GM12878 (cell line): ENCODE data around the gene UTP14C. TPM values are rescaled to one million over a fixed set of nuclear protein-coding genes. Genes with fewer than 3 reads are reported as not detected.

Source experiments
- ATAC-seq: fragments of 200-7000 bp; cut with Tn5 transposase; 3 replicates; pipeline ENCODE4 v1.9.1; 2020; ENCODE audit warnings: mild to moderate bottlenecking, moderate library complexity
- BruUV-seq: library from RNA; stranded (reverse); fragments of 400-500 nt; replicated peaks from 2 replicates; lab custom pipeline; 2021; lab: Mats Ljungman, UMichigan
- CTCF ChIA-PET: fragments of 300-600 bp; sonication (Branson Sonifier 250); formaldehyde crosslinking; extraction: SDS; loops from one replicate; lab custom pipeline; 2021; ENCODE audit warnings: inconsistent platforms; lab: Yijun Ruan, JAX
- POLR2A ChIA-PET: fragments of 350-600 bp; formaldehyde crosslinking; extraction: SDS; loops from one replicate; lab custom pipeline; 2021; ENCODE audit warnings: inconsistent platforms; lab: Charles Lee
- RAD21 ChIA-PET: fragments of 300-600 bp; sonication (Branson Sonifier 250); formaldehyde crosslinking; loops from one replicate; lab custom pipeline; 2023; ENCODE audit warnings: antibody characterized with exemption; ENCODE audit not compliant: unreplicated experiment; lab: Charles Lee
- SMC1A ChIA-PET: fragments of 300-600 bp; sonication (Branson Sonifier 250); formaldehyde crosslinking; loops from one replicate; lab custom pipeline; 2023; ENCODE audit not compliant: unreplicated experiment, uncharacterized antibody; lab: Charles Lee
- DNase-seq: peaks from one replicate; pipeline ENCODE4 v3.0.0-alpha.2; 2011; ENCODE audit warnings: low read depth, low spot score
- FAIRE-seq: peaks from 3 replicates; lab custom pipeline; 2011; peaks lifted over from hg19 to GRCh38; lab: Jason Lieb, UNC
- H2AFZ ChIP-seq: 2 replicates; pipeline ENCODE4 v1.6.0; 2011; ENCODE audit warnings: low read depth, low read length, control low read depth; ENCODE audit not compliant: control insufficient read depth
- H3K27ac ChIP-seq: 2 replicates; pipeline ENCODE4 v1.5.1; 2011; ENCODE audit warnings: control low read depth; ENCODE audit not compliant: control insufficient read depth, insufficient read depth
- H3K27me3 ChIP-seq, 2 experiments: replicated peaks in 1 of 2; 2 replicates each; pipeline versions ENCODE4 v1.6.0 to v1.6.1; 2011; ENCODE audit warnings: low read length in 1 of 2; ENCODE audit not compliant: control insufficient read depth in 2 of 2, insufficient read depth in 2 of 2
- H3K36me3 ChIP-seq, 2 experiments: 2 replicates each; pipeline ENCODE4 v1.5.1; 2011; ENCODE audit warnings: low read length in 1 of 2; ENCODE audit not compliant: control insufficient read depth in 2 of 2, insufficient read depth in 2 of 2
- H3K4me1 ChIP-seq: 2 replicates; pipeline ENCODE4 v1.6.1; 2011; ENCODE audit warnings: mild to moderate bottlenecking, low read length, moderate library complexity, mixed read lengths; ENCODE audit not compliant: control insufficient read depth, insufficient read depth
- H3K4me2 ChIP-seq: 2 replicates; pipeline ENCODE4 v1.6.0; 2011; ENCODE audit warnings: control low read depth; ENCODE audit not compliant: control insufficient read depth, insufficient read depth
- H3K4me3 ChIP-seq: fragments of 200-600 bp; sonication (generic); 2 replicates; pipeline ENCODE4 v1.5.1; 2016
- H3K79me2 ChIP-seq: 2 replicates; pipeline ENCODE4 v1.6.0; 2011; ENCODE audit warnings: low read length; ENCODE audit not compliant: control insufficient read depth, insufficient read depth
- H3K9ac ChIP-seq: 2 replicates; pipeline ENCODE4 v1.8.0; 2011; ENCODE audit warnings: low read length, control low read depth, mixed read lengths; ENCODE audit not compliant: control insufficient read depth, insufficient read depth
- H3K9me3 ChIP-seq: replicated peaks from 3 replicates; pipeline ENCODE4 v1.5.1; 2011; ENCODE audit warnings: mild to moderate bottlenecking, low read length; ENCODE audit not compliant: control insufficient read depth, insufficient read depth
- H4K20me1 ChIP-seq: 2 replicates; pipeline ENCODE4 v1.6.0; 2011; ENCODE audit not compliant: control insufficient read depth, insufficient read depth
- IKZF2 ChIP-seq, 2 experiments: fragments of 450-650 bp; IDR thresholded peaks; 2 replicates each; pipeline ENCODE4 v1.6.1; 2017; ENCODE audit warnings: mild to moderate bottlenecking in 2 of 2, moderate library complexity in 2 of 2
- LARP7 ChIP-seq: fragments of 450-650 bp; IDR thresholded peaks from 2 replicates; pipeline ENCODE4 v1.6.1; 2017; ENCODE audit warnings: mild to moderate bottlenecking
- NR2C1 ChIP-seq: fragments of 450-650 bp; IDR thresholded peaks from 2 replicates; pipeline ENCODE4 v1.6.1; 2017; ENCODE audit warnings: antibody characterized with exemption, mild to moderate bottlenecking, moderate library complexity
- NR2F1 ChIP-seq: fragments of 450-650 bp; conservative IDR thresholded peaks from 2 replicates; pipeline ENCODE4 v1.6.1; 2017; ENCODE audit warnings: mild to moderate bottlenecking
- PAX5 ChIP-seq: IDR thresholded peaks from 2 replicates; pipeline ENCODE4 v1.6.1; 2011; ENCODE audit warnings: low read depth, low read length, borderline replicate concordance
- WGBS: methylation state at CpG from one replicate; pipeline ENCODE4 v1.1.6; 2016; ENCODE audit warnings: low lambda C conversion rate; ENCODE audit not compliant: insufficient replicate concordance, insufficient coverage; ENCODE audit errors: missing lambda C conversion rate; 5-methylcytosine and 5-hydroxymethylcytosine counted together
- in situ Hi-C: fragments of 300-500 bp; cut with MboI; formaldehyde crosslinking; loops from 9 replicates; pipeline ENCODE4 v1.14.3; 2018; ENCODE audit warnings: mixed read lengths
- intact Hi-C: fragments of 100-400 bp; cut with micrococcal nuclease; formaldehyde crosslinking; loops from one replicate; pipeline ENCODE4 v1.14.2; 2022; ENCODE audit not compliant: unreplicated experiment
- polyA plus RNA-seq, 11 experiments: library from polyadenylated mRNA; depleted of rRNA in 4 of 11; unstranded in 6 of 11; stranded (reverse) in 5 of 11; fragments of >200 nt; fragmentation: Nextera tagmentation in 4 of 11; fragmentation: Illumina TruSeq in 1 of 11; extraction: Ambion mirVana in 4 of 11; extraction: Trizol in 1 of 11; gene quantifications; 1 replicate in 1 of 11; 2 replicates in 10 of 11; pipeline versions ENCODE4 v1.2.1 to v1.2.3, GENCODE V29; 2011 to 2016; ENCODE audit warnings: inconsistent platforms in 2 of 11, missing spikeins in 2 of 11, low read depth in 1 of 11
- total RNA-seq, 4 experiments: library from RNA; depleted of rRNA in 3 of 4; stranded (reverse); fragments of >200 nt in 3 of 4; fragmentation: Illumina TruSeq in 1 of 4; extraction: Trizol in 1 of 4; gene quantifications; 2 replicates each; pipeline versions ENCODE4 v1.2.1 to v1.2.3, GENCODE V29; 2013 to 2021
- TF ChIP-seq, protein P1 (sequence below): fragments of 450-650 bp; IDR thresholded peaks from 2 replicates; pipeline ENCODE4 v1.6.1; 2018; ENCODE audit warnings: borderline replicate concordance, mild to moderate bottlenecking; ENCODE audit not compliant: partially characterized antibody
- TF ChIP-seq, protein P2 (sequence below): fragments of 450-650 bp; IDR thresholded peaks from 2 replicates; pipeline ENCODE4 v1.6.1; 2016; ENCODE audit warnings: mild to moderate bottlenecking
- TF ChIP-seq, protein P3 (sequence below): IDR thresholded peaks from 2 replicates; pipeline ENCODE4 v1.6.1; 2011; ENCODE audit warnings: borderline replicate concordance, low read depth, mild to moderate bottlenecking, moderate library complexity, low read length; ENCODE audit not compliant: insufficient read depth, poor library complexity, severe bottlenecking

UTP14C gene
- total and polyA plus RNA-seq, 10 of the 15 experiments (the other 5 are each of a cell fraction or from before 2014, with no cell fraction given): 3.4 to 11.2 (median 6.0) TPM

DNA sequence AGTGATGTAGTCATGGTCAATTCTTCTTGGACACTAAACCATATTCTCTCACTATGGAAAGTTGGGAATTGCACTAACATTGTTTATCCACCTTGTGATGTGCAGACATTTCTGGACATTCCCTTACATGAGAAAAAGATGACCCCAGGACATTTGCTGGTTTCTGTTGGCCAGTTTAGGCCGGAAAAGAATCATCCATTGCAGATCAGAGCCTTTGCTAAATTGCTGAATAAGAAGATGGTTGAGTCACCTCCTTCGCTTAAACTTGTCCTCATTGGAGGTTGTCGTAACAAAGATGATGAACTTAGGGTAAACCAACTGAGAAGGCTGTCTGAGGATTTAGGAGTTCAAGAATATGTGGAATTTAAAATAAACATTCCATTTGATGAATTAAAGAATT lies at the start of gene UTP14C (continued):
- TF ChIP-seq, protein P1, sequence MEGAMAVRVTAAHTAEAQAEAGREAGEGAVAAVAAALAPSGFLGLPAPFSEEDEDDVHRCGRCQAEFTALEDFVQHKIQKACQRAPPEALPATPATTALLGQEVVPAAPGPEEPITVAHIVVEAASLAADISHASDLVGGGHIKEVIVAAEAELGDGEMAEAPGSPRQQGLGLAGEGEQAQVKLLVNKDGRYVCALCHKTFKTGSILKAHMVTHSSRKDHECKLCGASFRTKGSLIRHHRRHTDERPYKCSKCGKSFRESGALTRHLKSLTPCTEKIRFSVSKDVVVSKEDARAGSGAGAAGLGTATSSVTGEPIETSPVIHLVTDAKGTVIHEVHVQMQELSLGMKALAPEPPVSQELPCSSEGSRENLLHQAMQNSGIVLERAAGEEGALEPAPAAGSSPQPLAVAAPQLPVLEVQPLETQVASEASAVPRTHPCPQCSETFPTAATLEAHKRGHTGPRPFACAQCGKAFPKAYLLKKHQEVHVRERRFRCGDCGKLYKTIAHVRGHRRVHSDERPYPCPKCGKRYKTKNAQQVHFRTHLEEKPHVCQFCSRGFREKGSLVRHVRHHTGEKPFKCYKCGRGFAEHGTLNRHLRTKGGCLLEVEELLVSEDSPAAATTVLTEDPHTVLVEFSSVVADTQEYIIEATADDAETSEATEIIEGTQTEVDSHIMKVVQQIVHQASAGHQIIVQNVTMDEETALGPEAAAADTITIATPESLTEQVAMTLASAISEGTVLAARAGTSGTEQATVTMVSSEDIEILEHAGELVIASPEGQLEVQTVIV: no peak
- TF ChIP-seq, protein P2, sequence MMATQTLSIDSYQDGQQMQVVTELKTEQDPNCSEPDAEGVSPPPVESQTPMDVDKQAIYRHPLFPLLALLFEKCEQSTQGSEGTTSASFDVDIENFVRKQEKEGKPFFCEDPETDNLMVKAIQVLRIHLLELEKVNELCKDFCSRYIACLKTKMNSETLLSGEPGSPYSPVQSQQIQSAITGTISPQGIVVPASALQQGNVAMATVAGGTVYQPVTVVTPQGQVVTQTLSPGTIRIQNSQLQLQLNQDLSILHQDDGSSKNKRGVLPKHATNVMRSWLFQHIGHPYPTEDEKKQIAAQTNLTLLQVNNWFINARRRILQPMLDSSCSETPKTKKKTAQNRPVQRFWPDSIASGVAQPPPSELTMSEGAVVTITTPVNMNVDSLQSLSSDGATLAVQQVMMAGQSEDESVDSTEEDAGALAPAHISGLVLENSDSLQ: no peak
- TF ChIP-seq NR2F1 (no peak), PAX5 (no peak)

DNA sequence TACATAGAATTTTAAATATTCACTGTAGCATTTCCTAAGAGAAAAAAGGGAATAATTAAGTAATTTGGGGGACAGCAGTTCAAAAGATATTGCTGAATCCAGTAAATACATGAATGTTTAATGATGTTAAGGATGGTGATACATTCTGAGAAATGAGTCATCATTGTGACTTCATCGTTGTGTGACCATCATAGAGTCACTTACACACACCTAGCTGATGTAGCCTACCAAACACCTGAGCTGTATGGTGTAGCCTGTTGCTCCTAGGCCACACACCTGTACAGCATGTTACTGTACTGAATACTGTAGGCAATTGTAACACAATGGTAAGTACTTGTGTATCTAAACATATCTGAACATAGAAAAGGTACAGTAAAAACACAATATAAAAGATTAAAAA lies 48.1 kb upstream of the UTP14C start:
- Histone ChIP-seq H4K20me1 (no peaks in the 10 kb centered on the region), H3K9me3 (no peaks in the 10 kb centered on the region), H3K36me3 (no peaks in the 10 kb centered on the region), H3K27ac (no peak overlapping the region), H2AFZ (no peak overlapping the region), H3K4me1 (no peaks in the 10 kb centered on the region), H3K4me2 (no peak overlapping the region), H3K27me3 (no peaks in the 10 kb centered on the region; a peak in 1 of 4 replicates), H3K4me3 (no peak overlapping the region), H3K79me2 (no peaks in the 10 kb centered on the region), H3K9ac (no peak overlapping the region)
- in situ Hi-C loops (no loop called here), intact Hi-C loops (no loop called here)
- CTCF ChIA-PET: interaction anchor here (0.6 to 1.1 kb wide), 2 partner anchors 25 to 63 kb away, joined by 3 to 4 read pairs; no protein-coding TSS in a partner anchor
- no peak for TF ChIP-seq IKZF2 (IDR thresholded peaks at IDR 0.05)
- TF ChIP-seq LARP7: no peak
- TF ChIP-seq, protein P1: no peak
- TF ChIP-seq, protein P3, sequence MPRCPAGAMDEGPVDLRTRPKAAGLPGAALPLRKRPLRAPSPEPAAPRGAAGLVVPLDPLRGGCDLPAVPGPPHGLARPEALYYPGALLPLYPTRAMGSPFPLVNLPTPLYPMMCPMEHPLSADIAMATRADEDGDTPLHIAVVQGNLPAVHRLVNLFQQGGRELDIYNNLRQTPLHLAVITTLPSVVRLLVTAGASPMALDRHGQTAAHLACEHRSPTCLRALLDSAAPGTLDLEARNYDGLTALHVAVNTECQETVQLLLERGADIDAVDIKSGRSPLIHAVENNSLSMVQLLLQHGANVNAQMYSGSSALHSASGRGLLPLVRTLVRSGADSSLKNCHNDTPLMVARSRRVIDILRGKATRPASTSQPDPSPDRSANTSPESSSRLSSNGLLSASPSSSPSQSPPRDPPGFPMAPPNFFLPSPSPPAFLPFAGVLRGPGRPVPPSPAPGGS: no peak
- TF ChIP-seq NR2C1: no peak
- FAIRE-seq: no peak
- no TSS peak for BruUV-seq
- SMC1A ChIA-PET: interaction anchor here (0.9 to 1.5 kb wide), 4 partner anchors 9 to 19 kb away, joined by 3 to 4 read pairs (median 4); no protein-coding TSS in a partner anchor
- 0% methylated on average over 1 of the region's 1 CpG for WGBS
- DNase-seq: no peak
- RAD21 ChIA-PET: interaction anchor here (0.9 kb wide), 1 partner anchor 17 kb away, joined by 5 read pairs; no protein-coding TSS in a partner anchor
- POLR2A ChIA-PET: no interaction called here
- no peak for ATAC-seq
